Small intestine (tissue), 16 donors: ENCODE results near the gene STEAP1. TPM values are rescaled to one million over a fixed set of nuclear protein-coding genes. Genes with fewer than 3 reads are reported as not detected.
"Not testable (repeated sequence)": the region's sequence is repeated elsewhere in the genome, so short reads cannot be mapped to it uniquely, and the experiment has no call there.

Experiments
- DNase-seq, 2 donors: peaks; one replicate each; pipeline versions ENCODE4 v3.0.0 to v3.0.0-alpha.2; 2013
- FAIRE-seq: peaks from 2 replicates; lab custom pipeline; 2012; peaks lifted over from hg19 to GRCh38; lab: Jason Lieb, UNC
- H3K27ac ChIP-seq, 3 donors: one replicate each; pipeline ENCODE4 v1.5.1; 2013; ENCODE audit warnings: low read length in 2 of 3, mild to moderate bottlenecking in 2 of 3, control low read depth in 1 of 3, inconsistent platforms in 1 of 3, low read depth in 1 of 3, moderate library complexity in 1 of 3
- H3K27me3 ChIP-seq, 3 donors: one replicate each; pipeline ENCODE4 v1.6.1; 2013; ENCODE audit warnings: low read length in 3 of 3, inconsistent platforms in 1 of 3; ENCODE audit not compliant: control insufficient read depth in 3 of 3, insufficient read depth in 3 of 3
- H3K36me3 ChIP-seq, 3 donors: one replicate each; pipeline ENCODE4 v1.6.1; 2013; ENCODE audit warnings: low read length in 3 of 3, inconsistent platforms in 1 of 3, low read depth in 1 of 3, mild to moderate bottlenecking in 1 of 3, moderate library complexity in 1 of 3; ENCODE audit not compliant: control insufficient read depth in 3 of 3, insufficient read depth in 2 of 3
- H3K4me1 ChIP-seq, 3 donors: one replicate each; pipeline ENCODE4 v1.6.1; 2013; ENCODE audit warnings: low read length in 2 of 3, inconsistent platforms in 1 of 3, low read depth in 1 of 3, mild to moderate bottlenecking in 1 of 3, moderate library complexity in 1 of 3; ENCODE audit not compliant: control insufficient read depth in 3 of 3, insufficient read depth in 2 of 3
- H3K4me3 ChIP-seq, 3 donors: one replicate each; pipeline ENCODE4 v1.5.1; 2013; ENCODE audit warnings: low read length in 3 of 3, control low read depth in 1 of 3, inconsistent platforms in 1 of 3, low read depth in 1 of 3, mild to moderate bottlenecking in 1 of 3, moderate library complexity in 1 of 3
- H3K9me3 ChIP-seq, 2 donors: one replicate each; pipeline ENCODE4 v1.6.1; 2013; ENCODE audit warnings: low read depth in 1 of 2, low read length in 1 of 2; ENCODE audit not compliant: control insufficient read depth in 2 of 2, insufficient read depth in 1 of 2
- WGBS, 3 donors: extraction: QIAGEN DNeasy Blood & Tissue Kit; methylation state at CpG; one replicate each; pipeline ENCODE4 v1.1.7; 2013; 5-methylcytosine and 5-hydroxymethylcytosine counted together
- long read RNA-seq, 10 donors: transcript quantifications; one replicate each; lab custom pipeline, GENCODE V29; 2026
- polyA plus RNA-seq, 4 donors: library from polyadenylated mRNA; stranded (reverse) in 3 of 4; unstranded in 1 of 4; fragments of 200-250 nt in 3 of 4; fragments of 120-200 nt in 1 of 4; gene quantifications; one replicate each; pipeline versions ENCODE4 v1.2.1 to v1.2.3, GENCODE V29; 2013
- donor health status: healthy with polysubstance abuse.
- donor health status: control.
- donor health status: control.
- donor health status: Bipolar disorder and iron deficiency.
- donor health status: healthy.

STEAP1 gene
- polyA plus RNA-seq: 10 to 100 TPM in 2 of 4 donors, 1 to 10 TPM in 1, under 1 TPM in 1; 0.67 to 25.4 (median 8.1) TPM
- long read RNA-seq, donor 1, transcript STEAP1-201 (5 exons, 1,313 nt): major isoform, 22 of 51 reads
- long read RNA-seq, donor 1, partial matches to known transcripts: 26 of 51 reads
- long read RNA-seq, donor 1, other reads (novel, unspliced or antisense): 0 of 51 reads
- long read RNA-seq, donor 2, transcript STEAP1-201 (5 exons, 1,313 nt): major isoform, 6 of 6 reads
- long read RNA-seq, donor 2, partial matches to known transcripts: 0 of 6 reads
- long read RNA-seq, donor 2, other reads (novel, unspliced or antisense): 0 of 6 reads
- long read RNA-seq, donor 3, transcript STEAP1-201 (5 exons, 1,313 nt): major isoform, 6 of 13 reads
- long read RNA-seq, donor 3, partial matches to known transcripts: 7 of 13 reads
- long read RNA-seq, donor 3, other reads (novel, unspliced or antisense): 0 of 13 reads
- long read RNA-seq, donor 4, partial matches to known transcripts: 0 of 1 reads
- long read RNA-seq, donor 4, other reads (novel, unspliced or antisense): 0 of 1 reads
- long read RNA-seq, donor 5, partial matches to known transcripts: 0 of 1 reads
- long read RNA-seq, donor 5, other reads (novel, unspliced or antisense): 0 of 1 reads
- long read RNA-seq, donor 6, transcript STEAP1-201 (5 exons, 1,313 nt): major isoform, 12 of 13 reads
- long read RNA-seq, donor 6, partial matches to known transcripts: 0 of 13 reads
- long read RNA-seq, donor 6, other reads (novel, unspliced or antisense): 0 of 13 reads
- long read RNA-seq, donor 7: 0 reads
- long read RNA-seq, donor 8, partial matches to known transcripts: 0 of 1 reads
- long read RNA-seq, donor 8, other reads (novel, unspliced or antisense): 0 of 1 reads
- long read RNA-seq, donor 9, partial matches to known transcripts: 0 of 3 reads
- long read RNA-seq, donor 9, other reads (novel, unspliced or antisense): 0 of 3 reads
- long read RNA-seq, donor 10, transcript STEAP1-201 (5 exons, 1,313 nt): major isoform, 12 of 13 reads
- long read RNA-seq, donor 10, partial matches to known transcripts: 0 of 13 reads
- long read RNA-seq, donor 10, other reads (novel, unspliced or antisense): 0 of 13 reads

DNA sequence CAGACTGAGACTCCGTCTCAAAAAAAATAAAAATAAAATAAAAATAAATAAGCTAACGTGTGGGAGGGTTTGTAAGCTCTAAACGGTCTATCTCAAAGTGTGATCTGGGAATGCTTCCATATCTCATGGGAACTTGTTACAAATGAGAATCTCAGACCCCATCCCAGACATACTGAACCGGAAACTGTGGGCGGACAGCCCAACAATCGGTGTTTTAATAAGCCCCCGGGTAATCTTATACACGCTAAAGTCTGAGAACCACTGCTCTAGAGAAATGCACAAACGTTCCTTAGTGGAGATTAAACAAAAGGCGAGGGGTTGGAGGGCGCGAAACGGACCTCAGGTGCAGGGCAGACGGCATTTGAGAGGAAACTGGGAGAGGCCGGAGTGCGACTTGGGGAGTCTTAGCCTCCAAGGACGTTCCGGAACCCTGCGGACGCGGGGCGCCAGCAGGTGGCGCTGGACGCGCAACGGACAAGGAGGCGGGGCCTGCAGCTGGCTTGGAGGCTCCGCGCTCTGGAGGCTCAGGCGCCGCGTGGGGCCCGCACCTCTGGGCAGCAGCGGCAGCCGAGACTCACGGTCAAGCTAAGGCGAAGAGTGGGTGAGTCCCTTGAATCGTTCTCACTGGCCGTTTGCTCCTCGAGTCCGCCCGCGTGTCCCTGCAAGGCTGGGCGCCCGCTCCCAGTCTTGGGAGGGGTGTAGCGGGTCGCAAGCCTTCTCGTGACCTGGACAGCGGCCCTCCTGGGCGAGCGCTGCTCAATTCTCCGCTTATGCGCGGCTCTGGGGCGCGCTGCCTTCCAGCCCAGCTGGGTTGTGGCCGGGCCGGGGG lies at the start of gene STEAP1:
Gene STEAP1 (plus strand): TSS at position 527 of the 829 bp plus-strand sequence. CDS start 5,320 bp downstream, outside the sequence.
- peak within 1 kb of the TSS; percentile 25 to 83 (median 60) for H3K27ac ChIP-seq
- not testable (repeated sequence) for H3K36me3 ChIP-seq, H3K4me1 ChIP-seq, H3K27me3 ChIP-seq, H3K9me3 ChIP-seq, FAIRE-seq
- peak; percentile 88 to 96 for DNase-seq
- WGBS, 3 donors: 5 to 7% (median 7%) methylated on average over 54 to 58 of the region's 58 CpGs
- H3K4me3 ChIP-seq: peak within 1 kb of the TSS in 2 of 3 donors; percentile 58 to 73

DNA sequence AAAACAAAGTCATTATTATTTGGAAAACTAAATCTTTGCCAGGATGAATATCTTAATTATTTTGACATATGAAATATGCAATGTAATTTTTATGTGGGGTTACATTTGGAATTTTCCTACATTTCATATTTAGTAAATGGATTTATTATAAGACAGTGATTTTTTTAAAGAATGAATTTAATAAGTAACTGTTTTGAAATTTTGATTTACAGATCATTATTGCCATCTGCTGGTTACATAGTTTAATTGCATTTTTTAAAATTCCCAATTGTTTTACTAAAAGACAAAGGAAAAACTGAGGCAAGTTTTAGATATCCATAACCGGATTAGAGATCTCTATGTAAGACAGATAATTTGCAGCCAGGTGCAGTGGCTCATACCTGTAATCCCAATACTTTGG lies 39.3 kb upstream of the STEAP1 start:
- H3K36me3 ChIP-seq, H3K4me3 ChIP-seq, H3K9me3 ChIP-seq, H3K27ac ChIP-seq, DNase-seq, H3K4me1 ChIP-seq: not testable (repeated sequence)
- peaks cover 0 to 18% (median 2%) of the 10 kb centered on the region in 3 donors for H3K27me3 ChIP-seq
- WGBS, 3 donors: no CpG with 5 or more reads among the region's 1 CpG
- peak; percentile 98 for FAIRE-seq

- not testable (repeated sequence) for FAIRE-seq, H3K4me1 ChIP-seq, H3K36me3 ChIP-seq, H3K27ac ChIP-seq, H3K9me3 ChIP-seq
- Histone ChIP-seq H3K27me3 (peaks cover 0 to 18% (median 2%) of the 10 kb centered on the region in 3 donors), H3K4me3 (peak overlapping the region in 2 of 3 donors; percentile 2 to 37)
- DNase-seq: peak in 1 of 2 donors; percentile 23
- WGBS, 3 donors: 3 to 7% (median 6%) methylated on average over 39 to 48 of the region's 48 CpGs
Observed at GRCh38 chr7:90118551-90119177, 35.6 kb upstream of the STEAP1 start.

DNA sequence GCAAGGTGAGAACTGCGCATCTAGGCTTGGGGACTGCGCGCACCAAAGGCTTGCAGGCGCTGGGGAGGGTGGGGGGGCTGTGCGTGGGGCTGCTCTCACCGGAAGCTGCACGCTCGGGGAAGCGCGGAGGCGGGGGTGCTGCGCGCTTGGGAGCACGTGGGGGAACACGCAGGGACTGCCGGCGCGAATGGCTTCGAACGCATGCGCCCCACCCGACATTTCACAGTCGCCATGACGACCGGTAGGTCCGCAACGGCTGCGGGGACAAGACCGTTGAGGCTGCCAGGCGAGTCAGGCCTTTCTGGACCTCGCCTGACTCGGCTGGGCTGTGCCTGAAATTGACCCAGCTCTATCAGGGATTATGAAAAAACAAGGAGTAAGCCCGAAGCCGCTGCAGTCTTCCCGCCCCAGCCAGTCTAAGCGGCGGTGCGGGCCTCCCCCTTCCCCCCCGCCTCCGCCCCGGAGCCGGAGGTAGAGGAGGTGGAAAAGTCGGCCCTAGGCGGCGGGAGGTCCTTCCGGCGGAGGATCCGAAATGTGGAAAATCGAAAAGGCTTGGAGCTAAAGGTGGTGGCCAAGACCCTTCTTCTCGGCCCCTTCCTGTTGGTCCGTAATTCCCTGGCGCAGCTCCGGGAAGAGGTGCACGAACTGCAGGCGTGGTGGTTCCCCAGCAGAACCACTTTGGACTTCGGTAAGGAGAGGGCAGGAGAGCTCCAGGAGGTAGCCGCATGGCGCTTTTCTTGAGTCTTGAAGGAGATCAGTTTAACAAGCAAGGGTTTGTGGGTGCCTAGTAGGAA lies 34.9 kb upstream of the STEAP1 start:
- no peak for FAIRE-seq
- Histone ChIP-seq H3K36me3 (no peaks in the 10 kb centered on the region), H3K27ac (no peak overlapping the region), H3K27me3 (peaks cover 0 to 18% (median 2%) of the 10 kb centered on the region in 3 donors), H3K4me1 (no peaks in the 10 kb centered on the region), H3K4me3 (peak overlapping the region in 2 of 3 donors; percentile 2 to 37), H3K9me3 (no peaks in the 10 kb centered on the region)
- peak in 1 of 2 donors; percentile 28 for DNase-seq
- 1 to 3% (median 3%) methylated on average over 48 to 58 of the region's 58 CpGs for WGBS, 3 donors

DNA sequence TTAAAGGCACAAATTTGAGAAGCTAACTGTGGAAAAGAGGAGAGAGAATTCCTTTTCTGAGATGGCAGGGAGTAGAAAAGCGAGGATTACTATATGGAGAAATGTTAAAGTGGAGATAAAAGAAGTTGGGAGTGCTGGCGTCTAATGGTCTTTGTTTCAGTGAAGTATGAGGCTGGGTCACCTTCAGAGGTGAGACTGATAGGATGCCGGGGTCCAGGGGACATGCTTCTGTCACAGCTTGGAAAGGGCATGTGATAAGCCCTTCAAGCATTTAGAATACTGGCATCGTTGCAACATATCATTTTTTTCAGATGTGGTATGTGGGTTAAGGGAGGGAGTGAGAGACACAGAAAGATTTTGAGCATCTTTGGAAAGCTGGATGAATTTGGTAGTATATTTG lies 34.1 kb upstream of the STEAP1 start:
- H3K27ac ChIP-seq, DNase-seq, H3K4me3 ChIP-seq, FAIRE-seq, H3K4me1 ChIP-seq, H3K9me3 ChIP-seq, H3K36me3 ChIP-seq: not testable (repeated sequence)
- 40 to 64% (median 45%) methylated on average over 4 of the region's 4 CpGs for WGBS, 3 donors
- peaks cover 0 to 18% (median 2%) of the 10 kb centered on the region in 3 donors for H3K27me3 ChIP-seq

DNA sequence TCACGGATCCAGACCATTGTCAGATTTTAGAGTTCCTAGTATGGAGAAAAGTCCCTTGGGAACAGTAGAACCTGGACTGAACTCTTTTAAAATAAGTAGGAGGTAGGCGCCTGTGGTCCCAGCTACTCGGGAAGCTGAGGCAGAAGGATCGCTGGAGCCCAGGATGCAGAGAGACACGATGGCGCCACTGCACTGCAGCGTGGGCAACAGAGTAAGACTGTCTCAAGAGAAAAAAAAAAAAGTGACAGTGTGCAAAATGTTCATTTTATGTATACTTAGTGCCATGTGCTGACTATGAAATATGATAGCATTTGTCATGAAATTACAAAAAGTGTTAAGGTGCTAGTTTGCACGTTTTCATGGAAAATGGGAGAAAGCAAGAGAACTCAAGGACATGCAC lies 22.5 kb upstream of the STEAP1 start:
- not testable (repeated sequence) for H3K27me3 ChIP-seq, H3K9me3 ChIP-seq, H3K36me3 ChIP-seq, H3K4me1 ChIP-seq, H3K4me3 ChIP-seq, DNase-seq, FAIRE-seq, H3K27ac ChIP-seq
- 89 to 93% (median 92%) methylated on average over 8 of the region's 8 CpGs for WGBS, 3 donors
